CD4-positive, alpha-beta T cell (primary cell): Measurements from ENCODE around the gene BCL7B. TPM values are rescaled to one million over a fixed set of nuclear protein-coding genes. Genes with fewer than 3 reads are reported as not detected.

ENCODE experiments used
- ATAC-seq: fragments of 200-7000 bp; cut with Tn5 transposase; one replicate; pipeline ENCODE4 v1.10.0; 2022; ENCODE audit warnings: mild to moderate bottlenecking; ENCODE audit not compliant: poor library complexity
- CTCF ChIA-PET: fragments of 350-600 bp; sonication (Branson Sonifier 250); formaldehyde crosslinking; loops from one replicate; lab custom pipeline; 2021; ENCODE audit warnings: antibody characterized with exemption, inconsistent platforms; lab: Charles Lee
- POLR2A ChIA-PET: fragments of 350-600 bp; sonication (Branson Sonifier 250); formaldehyde crosslinking; loops from one replicate; lab custom pipeline; 2021; ENCODE audit warnings: antibody characterized with exemption, inconsistent platforms; lab: Charles Lee
- DNase-seq, 14 experiments: peaks; one replicate each; pipeline ENCODE4 v3.0.0-alpha.2; 2013 to 2020; ENCODE audit warnings: mixed read lengths in 2 of 14
- H3K27ac ChIP-seq, 2 donors: one replicate each; pipeline versions ENCODE4 v1.5.1 to v1.7.0; 2013; ENCODE audit warnings: low read length in 2 of 2, low read depth in 1 of 2, mild to moderate bottlenecking in 1 of 2
- H3K27me3 ChIP-seq, 2 experiments: 1 replicate in 1 of 2; 2 replicates in 1 of 2; pipeline versions ENCODE4 v1.6.1 to v1.7.0; 2013; ENCODE audit warnings: low read length in 2 of 2, control low read depth in 1 of 2, mild to moderate bottlenecking in 1 of 2, moderate library complexity in 1 of 2; ENCODE audit not compliant: insufficient read depth in 2 of 2, control insufficient read depth in 1 of 2
- H3K36me3 ChIP-seq: one replicate; pipeline ENCODE4 v1.6.1; 2013; ENCODE audit warnings: low read length, control low read depth; ENCODE audit not compliant: insufficient read depth
- H3K4me1 ChIP-seq: one replicate; pipeline ENCODE4 v1.6.1; 2013; ENCODE audit warnings: low read length, control low read depth; ENCODE audit not compliant: insufficient read depth
- H3K4me3 ChIP-seq: one replicate; pipeline ENCODE4 v1.5.1; 2013; ENCODE audit warnings: mild to moderate bottlenecking, low read length, moderate library complexity
- H3K9me3 ChIP-seq, 2 experiments: 1 replicate in 1 of 2; 2 replicates in 1 of 2; pipeline versions ENCODE4 v1.6.1 to v1.7.0; 2013; ENCODE audit warnings: low read length in 2 of 2, mild to moderate bottlenecking in 2 of 2, control low read depth in 1 of 2, moderate library complexity in 1 of 2; ENCODE audit not compliant: control insufficient read depth in 1 of 2, insufficient read depth in 1 of 2
- H3K27ac Mint-ChIP-seq: one replicate; pipeline ENCODE4 v1.8.0; 2020; ENCODE audit warnings: mixed read lengths
- H3K27me3 Mint-ChIP-seq: one replicate; pipeline ENCODE4 v1.8.0; 2021; ENCODE audit warnings: mixed read lengths
- H3K36me3 Mint-ChIP-seq: one replicate; pipeline ENCODE4 v1.8.0; 2021; ENCODE audit warnings: low read depth, mixed read lengths
- H3K4me1 Mint-ChIP-seq: one replicate; pipeline ENCODE4 v1.8.0; 2021; ENCODE audit warnings: low read depth, mixed read lengths
- H3K4me3 Mint-ChIP-seq: one replicate; pipeline ENCODE4 v1.8.0; 2020; ENCODE audit warnings: mild to moderate bottlenecking, mixed read lengths
- H3K9me3 Mint-ChIP-seq: one replicate; pipeline ENCODE4 v1.8.0; 2020; ENCODE audit warnings: mixed read lengths
- intact Hi-C, 2 experiments: fragments of 100-400 bp; cut with DNase I in 1 of 2; cut with micrococcal nuclease in 1 of 2; formaldehyde crosslinking; loops; one replicate each; pipeline versions ENCODE4 v1.15.1 to v1.9.0; 2023 to 2025; cut with DNase I, micrococcal nuclease
- total RNA-seq, 174 experiments: library from RNA in 2 of 174; stranded (reverse) in 2 of 174; gene quantifications; one replicate each; pipeline ENCODE4 v1.2.3 and lab custom pipeline; 2021 to 2026
- TF ChIP-seq, protein P1 (sequence below): fragments of 200-600 bp; IDR thresholded peaks from one replicate; pipeline ENCODE4 v1.8.0; 2022; ENCODE audit warnings: antibody characterized with exemption, mild to moderate bottlenecking

Gene BCL7B
- total RNA-seq, 2 experiments from 2014 or later = 102 TPM

DNA sequence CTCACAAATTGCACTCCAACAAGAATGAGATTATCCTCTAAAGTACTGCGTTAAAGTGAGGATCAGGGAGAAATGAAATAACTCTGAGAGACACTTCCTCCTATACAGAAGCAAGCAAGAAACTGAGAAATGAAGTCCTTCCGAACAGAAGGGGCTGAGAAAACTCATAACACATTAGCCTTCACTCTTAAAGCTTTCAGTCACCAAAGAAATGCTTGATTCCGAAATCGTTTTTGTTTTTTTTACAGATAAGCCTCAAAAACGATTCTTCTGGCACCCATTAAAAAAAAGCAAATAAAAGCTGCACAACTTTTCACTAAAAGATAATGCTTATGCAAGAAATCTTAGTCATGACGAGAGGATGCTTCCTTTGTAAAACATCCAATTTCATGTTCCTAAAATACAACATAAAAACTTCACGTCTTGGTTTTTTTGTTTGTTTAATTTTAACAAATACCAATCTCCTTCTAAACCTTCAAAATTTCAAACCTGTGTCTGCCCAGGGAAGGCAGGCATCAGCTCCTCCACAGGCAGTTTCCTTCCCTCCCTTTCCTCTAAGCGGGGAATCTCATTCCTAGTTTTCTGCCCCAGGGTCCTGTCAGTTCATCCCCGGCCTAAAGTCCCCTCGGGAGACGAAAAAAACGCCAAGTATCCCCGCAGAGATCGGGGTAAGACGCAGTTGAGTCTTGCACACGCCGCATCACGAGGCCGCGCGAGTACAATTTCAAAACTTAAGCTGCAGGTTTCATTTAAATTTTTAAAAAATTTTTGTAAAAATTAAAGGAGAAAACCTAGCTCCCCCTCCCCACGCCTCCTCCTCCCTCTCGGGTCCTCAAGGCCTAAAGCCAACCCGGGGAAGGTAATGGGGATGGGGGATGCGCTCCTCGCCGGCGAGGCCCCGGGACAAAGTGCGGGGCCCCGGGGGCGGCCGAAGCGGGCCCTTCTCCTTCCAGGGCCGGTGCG, 36.5 kb downstream of the BCL7B start:
- TF ChIP-seq, protein P1, sequence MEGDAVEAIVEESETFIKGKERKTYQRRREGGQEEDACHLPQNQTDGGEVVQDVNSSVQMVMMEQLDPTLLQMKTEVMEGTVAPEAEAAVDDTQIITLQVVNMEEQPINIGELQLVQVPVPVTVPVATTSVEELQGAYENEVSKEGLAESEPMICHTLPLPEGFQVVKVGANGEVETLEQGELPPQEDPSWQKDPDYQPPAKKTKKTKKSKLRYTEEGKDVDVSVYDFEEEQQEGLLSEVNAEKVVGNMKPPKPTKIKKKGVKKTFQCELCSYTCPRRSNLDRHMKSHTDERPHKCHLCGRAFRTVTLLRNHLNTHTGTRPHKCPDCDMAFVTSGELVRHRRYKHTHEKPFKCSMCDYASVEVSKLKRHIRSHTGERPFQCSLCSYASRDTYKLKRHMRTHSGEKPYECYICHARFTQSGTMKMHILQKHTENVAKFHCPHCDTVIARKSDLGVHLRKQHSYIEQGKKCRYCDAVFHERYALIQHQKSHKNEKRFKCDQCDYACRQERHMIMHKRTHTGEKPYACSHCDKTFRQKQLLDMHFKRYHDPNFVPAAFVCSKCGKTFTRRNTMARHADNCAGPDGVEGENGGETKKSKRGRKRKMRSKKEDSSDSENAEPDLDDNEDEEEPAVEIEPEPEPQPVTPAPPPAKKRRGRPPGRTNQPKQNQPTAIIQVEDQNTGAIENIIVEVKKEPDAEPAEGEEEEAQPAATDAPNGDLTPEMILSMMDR = no peak
- Mint-ChIP-seq H3K9me3 (no peaks in the 10 kb centered on the region), H3K36me3 (peaks cover 51% of the 10 kb centered on the region), H3K4me3 (peak overlapping the region; percentile 99), H3K27ac (peak overlapping the region; percentile 98), H3K27me3 (no peaks in the 10 kb centered on the region), H3K4me1 (peaks cover 71% of the 10 kb centered on the region)
- ChIA-PET CTCF (interaction anchor here (0.9 to 2.7 kb wide), 6 partner anchors 11 to 213 kb away, joined by 3 to 9 read pairs (median 4); no protein-coding TSS in a partner anchor), POLR2A (interaction anchor here (0.7 to 4.3 kb wide), 10 partner anchors 8 to 58 kb away, joined by 3 to 80 read pairs (median 5); partner anchors contain the start of genes BCL7B and TBL2)
- no peaks in the 10 kb centered on the region for H3K27me3 ChIP-seq
- peaks cover 53% of the 10 kb centered on the region for H3K4me1 ChIP-seq
- peak overlapping the region; percentile 41 to 87 for H3K27ac ChIP-seq
- H3K4me3 ChIP-seq = peak overlapping the region; percentile 67
- H3K36me3 ChIP-seq = peaks cover 8% of the 10 kb centered on the region
- no peaks in the 10 kb centered on the region for H3K9me3 ChIP-seq
- DNase-seq (peak in 3 of 14 experiments; percentile 4 to 31 (median 9)), ATAC-seq (no peak)
- intact Hi-C loops = loop anchor here (5.0 kb wide), 1 partner anchor 146 kb away; the partner anchor contains the start of gene VPS37D (in 2 of the 2)

DNA sequence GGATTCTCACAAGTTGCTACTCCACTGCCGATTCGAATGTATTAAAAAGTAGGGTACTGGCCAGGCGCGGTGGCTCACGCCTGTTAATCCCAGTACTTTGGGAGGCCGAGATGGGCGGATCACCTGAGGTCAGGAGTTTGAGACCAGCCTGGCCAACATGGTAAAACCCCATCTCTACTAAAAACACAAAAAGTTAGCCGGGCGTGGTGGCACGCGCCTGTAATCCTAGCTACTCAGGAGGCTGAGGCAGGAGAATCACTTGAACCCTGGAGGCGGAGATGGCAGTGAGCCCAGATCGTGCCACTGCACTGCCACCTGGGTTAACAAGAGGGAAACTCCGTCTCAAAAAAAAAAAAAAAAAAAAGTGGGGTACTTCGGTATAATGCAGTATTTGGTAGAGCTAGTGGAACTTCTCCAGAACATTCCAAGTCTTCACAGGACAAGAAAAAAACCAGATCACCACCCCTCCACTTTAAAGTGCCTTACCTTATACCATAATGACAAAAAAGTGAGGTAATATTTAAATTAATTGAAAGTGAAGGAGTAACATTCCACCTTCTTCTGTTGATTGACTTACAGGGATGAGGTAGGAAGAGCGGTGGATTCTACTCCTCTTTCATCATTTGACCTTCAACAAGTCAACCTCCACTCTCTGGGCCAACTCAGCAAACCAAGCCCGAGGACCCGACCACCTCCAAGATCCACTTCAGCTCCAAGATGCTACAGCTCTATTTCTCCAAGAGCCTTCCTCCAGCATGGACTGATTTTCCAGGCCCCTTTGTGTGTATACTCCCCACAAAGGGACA, 37.4 kb downstream of the BCL7B start:
- H3K36me3 ChIP-seq = peaks cover 16% of the 10 kb centered on the region
- H3K4me1 Mint-ChIP-seq = peaks cover 66% of the 10 kb centered on the region

More for the DNA sequence above, 37.4 kb downstream of the BCL7B start:
- Histone ChIP-seq H3K4me3 (peak overlapping the region; percentile 67), H3K4me1 (peaks cover 51% of the 10 kb centered on the region), H3K9me3 (no peaks in the 10 kb centered on the region), H3K27me3 (no peaks in the 10 kb centered on the region), H3K27ac (peak overlapping the region; percentile 41 to 54)
- H3K27me3 Mint-ChIP-seq = no peaks in the 10 kb centered on the region
- ATAC-seq (no peak), DNase-seq (peak in 7 of 14 experiments; percentile 22 to 74 (median 37))
- TF ChIP-seq, protein P1 = no peak
- H3K27ac Mint-ChIP-seq = peak overlapping the region; percentile 98
- intact Hi-C loops = loop anchor here (5.0 kb wide), 1 partner anchor 147 kb away; the partner anchor contains the start of gene VPS37D (in 2 of the 2)
- peak overlapping the region; percentile 99 for H3K4me3 Mint-ChIP-seq
- no peaks in the 10 kb centered on the region for H3K9me3 Mint-ChIP-seq
- ChIA-PET CTCF (interaction anchor here (0.9 to 2.7 kb wide), 6 partner anchors 10 to 214 kb away, joined by 3 to 9 read pairs (median 4); no protein-coding TSS in a partner anchor), POLR2A (interaction anchor here (1.2 to 4.3 kb wide), 5 partner anchors 28 to 691 kb away, joined by 3 to 80 read pairs (median 6); partner anchors contain the start of genes BCL7B and TBL2)
- H3K36me3 Mint-ChIP-seq = peaks cover 55% of the 10 kb centered on the region
